CD4-positive, alpha-beta T cell treated with Interleukin-6 at 100 ng/mL for 8 hours (primary cell): ENCODE measurements around the gene MYH3.
"Not testable (repeated sequence)": the region's sequence is repeated elsewhere in the genome, so short reads cannot be mapped to it uniquely, and the experiment has no call there.

Experiments used
- DNase-seq: peaks from one replicate; pipeline ENCODE4 v3.0.0-alpha.2; 2020; ENCODE audit warnings: mixed read lengths, low spot score

MYH3 gene

DNA sequence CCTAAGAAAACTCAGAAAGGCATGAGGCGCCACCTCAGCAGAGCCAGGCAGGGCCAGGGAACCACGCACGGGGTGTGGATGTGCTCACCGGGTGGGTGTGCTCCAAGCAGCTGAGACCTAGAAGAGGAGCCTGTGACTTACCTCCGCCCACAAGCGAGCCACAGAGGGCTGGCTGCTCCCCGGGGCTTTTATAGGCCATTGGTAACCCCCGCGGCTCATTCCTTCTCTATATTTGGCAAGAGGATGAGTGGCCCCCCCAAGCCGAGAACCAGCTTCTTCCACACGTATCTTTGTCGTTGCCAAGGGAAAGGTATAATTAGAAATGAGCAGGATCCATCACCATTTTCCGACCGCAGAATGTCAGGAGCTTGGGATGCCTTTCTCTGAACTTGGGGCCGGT lies at the start of gene MYH3:
Gene MYH3, minus strand, starts transcription at position 162 of the 400 bp plus-strand sequence. CDS start 2,245 bp downstream, outside the sequence.
- no peak for DNase-seq

DNA sequence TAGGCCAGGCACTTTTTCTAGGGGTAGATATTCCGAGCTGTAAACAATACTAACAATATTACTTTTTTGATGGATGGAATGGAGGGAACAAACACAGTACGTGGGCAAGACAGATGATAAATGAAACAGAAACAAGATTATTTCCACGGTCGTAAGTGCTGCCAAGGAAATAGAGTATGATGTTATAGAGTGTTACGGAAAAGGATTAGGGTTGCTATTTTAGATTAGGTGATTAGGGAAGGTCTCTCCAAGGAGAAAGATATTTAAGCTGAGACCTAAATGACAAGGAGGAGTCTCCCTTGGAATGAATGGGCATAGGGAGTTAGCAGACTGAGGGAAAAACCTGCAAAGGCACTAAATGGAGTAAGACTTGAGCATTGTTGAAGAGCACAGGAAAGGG lies 48.6 kb upstream of the MYH3 start:
- DNase-seq = no peak

DNA sequence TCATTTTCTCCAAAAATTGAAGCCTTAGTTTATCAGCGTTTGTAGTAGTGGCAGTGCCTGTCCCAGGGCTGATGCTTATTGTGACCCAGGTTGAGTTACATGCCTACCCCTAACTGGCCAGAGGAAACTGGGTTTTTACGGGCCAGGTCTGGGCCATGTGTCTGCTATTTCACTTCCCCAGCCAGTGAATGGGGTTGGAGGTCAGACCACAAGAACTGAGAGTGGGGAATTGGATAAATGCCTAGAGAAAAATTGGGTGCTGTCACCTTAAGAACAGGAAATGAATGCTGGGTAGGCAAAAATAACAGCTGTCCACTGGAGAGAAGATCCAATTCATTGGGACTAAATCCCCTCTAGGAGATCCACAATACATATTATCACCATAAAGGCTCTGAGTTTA lies 45.5 kb upstream of the MYH3 start:
- no peak for DNase-seq

DNA sequence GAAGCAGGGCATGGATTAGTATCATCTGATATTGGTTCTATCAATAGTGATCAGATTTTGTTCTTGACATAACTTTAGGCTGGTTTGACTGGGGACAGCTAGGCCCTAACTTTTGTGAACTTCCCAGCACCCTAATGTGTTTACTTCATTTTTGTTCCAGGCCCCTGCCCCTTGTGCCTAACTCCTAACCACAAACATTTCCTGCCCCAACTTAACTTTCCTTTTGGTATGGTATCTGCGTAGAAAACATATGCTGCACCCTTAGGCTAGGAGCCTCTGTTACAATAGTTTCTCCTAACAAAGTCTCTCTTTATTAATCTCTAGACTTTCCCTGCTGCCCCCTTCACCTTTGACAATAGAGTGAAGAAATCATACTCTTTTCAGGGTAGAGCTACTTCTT lies 42.7 kb upstream of the MYH3 start:
- peak; percentile 70 for DNase-seq

DNA sequence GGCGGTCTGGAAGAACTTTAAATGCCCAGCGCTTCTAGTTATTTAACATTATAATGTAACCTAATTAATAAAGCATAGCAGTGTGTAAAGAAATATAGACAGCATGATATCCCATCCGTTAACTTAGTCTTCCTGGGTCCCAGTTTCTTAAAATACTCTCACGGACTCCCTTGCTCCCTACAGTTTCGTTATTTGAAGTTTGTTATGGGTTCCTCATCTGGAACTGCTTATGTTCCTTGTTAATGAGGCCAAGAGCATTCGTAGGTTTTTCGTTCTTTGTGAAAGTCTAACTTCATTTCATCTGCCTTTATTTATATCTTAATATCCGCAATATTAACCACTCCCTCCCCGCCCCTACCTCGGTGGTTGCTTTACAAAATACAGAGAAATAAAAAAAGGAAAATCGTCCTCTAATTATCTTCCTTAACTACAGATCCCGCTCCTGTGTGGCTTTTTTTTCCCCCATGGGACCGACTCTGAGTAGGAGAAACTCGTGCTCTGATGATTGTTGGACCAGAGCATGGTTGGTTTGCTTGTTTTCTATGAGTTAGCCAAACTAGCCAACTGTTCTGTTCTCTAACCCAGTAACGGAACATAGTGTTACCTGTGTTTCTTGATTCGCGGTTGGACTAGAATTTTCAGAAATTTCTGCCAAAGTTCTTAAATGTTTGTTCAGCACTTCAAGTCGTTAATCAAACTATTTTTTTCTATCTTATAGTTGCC lies 41.1 kb upstream of the MYH3 start:
- DNase-seq = no peak

DNA sequence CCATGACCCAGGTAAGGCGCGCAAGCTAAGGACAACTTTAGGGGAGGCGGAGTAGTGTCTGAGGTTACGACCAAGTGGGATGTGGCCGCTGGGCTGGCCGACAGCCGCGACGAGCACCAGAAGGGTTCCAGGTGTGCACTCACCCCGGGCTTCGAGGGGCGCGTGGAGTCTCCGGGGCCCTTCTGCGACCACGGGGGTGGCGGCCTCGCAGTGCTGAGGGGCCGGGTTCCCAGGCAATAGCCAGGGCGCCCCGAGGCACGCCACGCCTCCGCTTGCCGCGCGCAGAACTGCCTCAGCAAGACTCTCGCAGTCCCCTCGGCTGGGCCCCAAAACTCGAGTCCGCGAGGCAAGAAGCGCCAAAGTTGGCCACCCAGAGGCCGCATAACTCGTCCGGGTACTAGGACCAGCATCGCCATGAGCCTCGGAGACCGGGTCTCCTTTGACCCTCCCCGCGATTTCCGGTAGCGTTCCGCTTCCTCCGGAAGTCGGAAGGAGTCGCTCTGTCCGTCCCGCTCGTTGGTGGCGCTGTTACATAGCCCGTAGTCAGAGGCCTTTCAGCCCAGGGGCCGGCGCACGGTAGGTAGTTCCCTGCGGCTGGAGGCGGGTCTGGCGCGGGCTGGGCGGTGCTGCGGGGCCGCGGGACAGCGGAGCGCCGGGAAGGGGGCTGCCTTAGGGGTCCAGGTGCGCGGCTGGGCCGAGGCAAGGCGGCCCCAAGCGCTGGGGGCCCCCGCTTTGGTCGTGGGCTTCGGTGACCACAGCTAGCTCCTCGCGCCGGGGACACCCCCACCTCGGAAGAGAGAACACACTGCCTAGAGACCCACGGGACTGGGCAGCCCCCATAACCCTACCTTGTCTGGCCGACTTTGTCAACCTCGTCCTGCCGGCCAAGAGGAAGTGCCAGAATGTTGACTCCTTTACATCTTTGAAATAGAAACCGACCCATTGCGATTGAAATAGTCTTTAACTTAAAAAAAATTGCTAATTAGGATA lies 40.3 kb upstream of the MYH3 start, which contains the start of the genes ADPRM and SCO1:
Gene ADPRM, plus strand, starts transcription at position 503 of the 990 bp plus-strand sequence. CDS start 7,333 bp downstream, outside the sequence.
Gene SCO1, minus strand, starts transcription at position 442 of the 990 bp plus-strand sequence. Its CDS starts 26 bp downstream, at position 416.
- peak; percentile 89 for DNase-seq

DNA sequence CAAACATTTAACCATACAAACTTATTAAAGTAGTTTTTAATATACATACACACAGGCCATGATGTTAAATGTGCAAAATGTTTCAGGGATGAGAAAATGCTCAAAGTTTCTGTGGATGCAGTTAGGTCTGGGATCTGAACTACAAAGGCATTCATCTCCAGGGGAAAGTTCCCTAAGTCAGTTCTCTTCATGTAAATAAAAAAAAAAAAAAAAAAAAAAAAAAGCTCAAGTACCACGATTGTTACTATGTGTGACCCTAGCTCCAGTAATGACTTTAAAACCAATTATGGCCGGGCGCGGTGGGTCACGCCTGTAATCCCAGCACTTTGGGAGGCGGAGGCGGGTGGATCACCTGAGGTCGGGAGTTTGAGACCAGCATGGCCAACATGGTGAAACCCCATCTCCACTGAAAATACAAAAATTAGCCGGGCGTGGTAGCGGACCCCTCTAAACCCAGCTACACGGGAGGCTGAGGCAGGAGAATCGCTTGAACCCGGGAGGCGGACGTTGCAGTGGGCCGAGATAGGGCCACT lies 38.8 kb upstream of the MYH3 start:
- not testable (repeated sequence) for DNase-seq

DNA sequence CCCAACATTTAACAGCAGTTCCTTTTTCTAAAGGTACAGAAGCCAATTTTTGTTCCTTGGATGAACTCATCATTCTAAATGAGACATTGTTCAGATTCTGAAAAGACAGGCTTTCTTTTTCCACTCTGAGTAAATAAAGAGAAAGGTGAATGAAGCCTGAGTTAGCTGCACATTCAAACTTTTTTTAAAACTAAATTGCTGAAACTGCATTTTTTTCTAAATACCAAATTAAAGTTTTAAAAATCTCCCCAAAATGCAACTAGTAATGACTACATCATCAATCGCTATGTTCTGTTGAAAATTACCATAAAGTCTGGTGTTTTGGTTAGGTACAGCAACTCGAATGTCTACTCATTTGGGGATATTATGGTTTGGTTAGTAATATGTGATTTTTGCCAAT lies 30.4 kb upstream of the MYH3 start:
- no peak for DNase-seq

DNA sequence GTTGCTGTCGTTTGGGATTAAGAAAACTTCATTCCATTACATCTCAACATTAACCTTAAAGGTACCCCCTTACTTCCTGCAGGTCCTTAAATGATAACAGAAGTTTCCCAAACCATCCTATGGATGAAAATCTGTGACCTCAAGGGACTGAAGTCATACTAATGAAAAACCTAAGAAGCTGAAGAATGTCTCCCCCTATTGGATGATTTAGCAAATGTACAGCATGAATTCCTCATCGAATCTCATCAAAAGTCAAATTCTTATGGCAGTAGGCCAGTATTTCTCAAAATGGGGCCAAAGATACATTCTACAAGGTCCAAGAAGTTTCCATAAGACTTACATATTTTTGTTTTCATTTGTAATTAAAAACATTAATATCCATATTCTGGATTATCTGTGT lies 26.7 kb upstream of the MYH3 start:
- no peak for DNase-seq

DNA sequence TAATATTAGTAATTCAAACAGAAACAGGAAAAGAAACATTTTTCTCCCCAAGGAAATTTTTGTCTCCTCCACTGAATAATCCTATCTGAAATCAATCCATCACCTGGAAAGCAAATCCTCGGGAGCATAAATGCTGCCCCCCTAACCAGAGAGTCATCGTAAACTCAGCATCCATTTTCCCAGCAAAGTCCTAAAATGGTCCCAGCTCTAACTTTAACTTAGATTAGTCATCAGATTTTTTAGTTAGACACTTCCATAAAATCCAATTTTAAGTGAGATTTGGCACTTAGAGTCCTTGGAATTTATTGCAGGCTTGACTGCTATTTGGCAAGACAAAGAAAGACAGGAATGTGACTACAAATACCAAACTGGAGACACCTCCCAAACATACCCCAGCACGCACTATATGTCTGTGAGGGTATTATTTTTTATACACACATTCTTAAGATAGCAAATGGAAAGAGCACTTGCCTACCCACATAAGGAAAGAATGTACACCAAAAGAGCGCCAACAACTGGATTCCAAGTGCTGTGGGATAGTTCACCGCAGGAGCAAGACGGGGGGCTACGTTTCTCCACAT lies 24.8 kb upstream of the MYH3 start:
- no peak for DNase-seq

DNA sequence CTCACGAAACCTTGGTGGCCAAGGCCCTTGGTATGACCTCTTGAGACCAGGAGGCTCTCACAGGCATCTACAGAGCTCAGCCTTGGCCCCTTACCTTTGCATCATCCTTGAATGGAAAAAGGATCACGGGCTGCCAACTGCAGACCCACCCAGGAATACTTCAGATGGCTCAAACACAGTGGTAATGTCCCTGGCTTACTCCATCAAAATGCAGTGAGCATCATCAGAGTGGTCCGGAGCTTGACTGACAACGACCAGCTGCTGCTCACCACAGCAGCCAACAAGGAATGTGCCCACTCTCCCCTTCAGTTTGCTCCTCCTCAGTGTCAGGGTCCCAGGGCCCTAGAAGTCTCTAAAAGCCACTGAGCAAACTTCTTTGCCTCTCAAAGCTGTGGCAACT lies 17.6 kb upstream of the MYH3 start:
- DNase-seq = no peak

DNA sequence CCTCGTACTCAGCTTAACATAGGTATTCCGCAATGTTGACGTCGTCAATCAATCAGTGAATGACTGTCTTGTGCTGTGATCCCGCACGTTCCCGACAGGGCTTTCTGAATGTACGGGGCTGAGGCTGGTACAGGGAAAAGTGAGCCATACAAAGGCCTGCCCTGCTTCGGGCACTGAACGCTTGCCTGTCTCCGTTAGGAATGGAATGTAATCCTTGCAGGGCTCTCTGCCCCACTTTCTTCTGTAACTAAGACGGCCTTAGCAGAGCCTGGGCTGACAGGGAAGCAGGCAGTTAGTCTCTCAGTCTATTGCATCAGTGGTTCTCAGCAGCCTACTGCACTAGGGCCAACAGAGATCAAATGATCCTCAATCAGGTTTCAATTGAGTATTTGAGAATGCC lies 16.2 kb upstream of the MYH3 start:
- no peak for DNase-seq

DNA sequence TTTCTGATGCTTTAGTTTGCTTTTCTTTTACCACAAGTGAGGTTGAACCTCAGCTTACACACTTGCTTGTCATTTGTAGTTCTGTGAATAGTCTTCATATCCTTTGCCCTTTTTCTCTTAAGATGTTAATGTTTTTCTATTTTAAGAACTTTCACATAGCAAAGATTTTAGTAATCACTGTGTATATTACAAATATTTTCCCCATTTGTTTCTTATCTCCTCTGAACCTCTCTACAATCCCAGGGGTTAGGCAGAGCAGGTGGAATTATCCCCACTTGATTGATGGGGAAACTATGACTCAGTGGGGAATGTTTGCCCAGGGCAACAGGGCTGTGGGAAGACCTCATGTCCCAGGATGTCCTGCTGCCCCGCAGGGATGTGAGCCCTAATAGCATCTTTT lies 11.7 kb upstream of the MYH3 start:
- no peak for DNase-seq

DNA sequence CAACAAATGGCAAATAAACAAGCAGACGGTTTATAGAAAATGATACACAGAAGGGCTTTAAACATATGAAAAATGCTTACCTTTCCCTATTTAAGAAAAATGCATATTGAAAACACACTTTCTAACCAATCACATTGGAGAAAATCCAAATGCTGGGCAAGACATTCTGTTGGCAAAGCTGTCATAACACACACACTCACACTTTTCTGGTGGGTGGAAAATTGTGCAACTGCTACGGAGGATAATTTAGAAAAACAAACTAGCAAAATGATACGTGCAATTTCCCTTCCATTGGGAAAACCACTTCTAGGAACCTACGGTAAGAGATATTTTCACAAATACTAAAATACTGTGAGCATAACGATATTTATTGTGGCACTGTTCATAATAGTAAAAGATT lies 9.8 kb upstream of the MYH3 start:
- DNase-seq = no peak

DNA sequence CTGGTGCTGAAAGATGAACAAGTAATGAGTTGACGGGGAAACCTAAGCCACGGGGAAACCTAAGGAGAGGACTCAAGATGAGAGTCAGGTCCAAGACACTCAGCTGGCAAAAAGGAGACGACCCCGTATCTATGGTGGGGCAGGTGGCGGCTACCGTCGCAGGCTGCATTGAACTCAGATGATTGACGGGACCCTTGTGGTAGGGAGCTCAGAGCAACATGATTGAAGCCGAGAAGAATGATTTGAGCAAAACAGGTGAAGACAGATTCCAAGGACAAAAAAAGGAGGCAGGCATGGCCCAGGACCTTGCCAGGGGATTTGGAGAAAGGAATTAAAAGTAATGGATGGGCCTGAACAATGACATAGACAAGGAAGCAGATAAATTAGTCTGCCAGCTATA lies 7.5 kb upstream of the MYH3 start:
- no peak for DNase-seq

DNA sequence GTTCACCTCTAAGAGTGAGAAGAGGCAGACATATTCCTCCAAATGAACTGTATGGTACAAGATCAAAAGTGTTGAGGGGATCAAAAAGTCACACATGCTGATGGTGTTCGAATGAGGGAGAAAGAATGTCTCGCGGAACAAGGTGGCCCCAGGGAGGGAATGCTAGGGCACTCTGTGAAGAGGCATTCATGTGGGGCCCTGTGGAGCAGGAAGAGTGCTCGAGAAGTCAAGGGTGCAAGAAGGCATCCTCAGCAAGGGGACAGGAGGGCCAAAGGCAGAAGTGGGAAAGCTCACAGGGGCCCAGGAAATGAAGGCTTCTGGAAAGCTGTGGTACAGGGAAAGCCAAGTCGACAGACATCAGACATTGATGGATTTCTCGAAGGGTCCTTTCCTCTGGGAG lies 6.1 kb upstream of the MYH3 start:
- no peak for DNase-seq

DNA sequence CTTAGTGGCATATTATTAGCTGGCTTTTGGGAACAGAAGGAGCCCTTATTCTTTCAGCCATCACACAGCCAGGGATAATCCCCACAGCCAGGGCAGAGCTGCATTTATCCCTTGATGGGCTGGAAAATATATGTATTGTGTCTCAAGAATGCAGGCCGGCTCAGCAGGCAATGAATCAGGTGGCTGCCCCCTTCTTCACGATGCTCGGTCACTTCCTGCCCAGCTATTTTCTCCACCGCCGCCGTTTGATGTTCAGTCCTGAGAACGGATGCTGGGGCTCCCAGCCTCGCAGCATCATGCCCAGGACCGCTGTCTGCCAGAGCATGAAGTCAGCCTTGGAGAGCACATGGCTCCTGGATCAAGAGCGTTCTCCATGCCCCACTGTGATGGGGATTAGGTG lies 4.3 kb upstream of the MYH3 start:
- DNase-seq = no peak

DNA sequence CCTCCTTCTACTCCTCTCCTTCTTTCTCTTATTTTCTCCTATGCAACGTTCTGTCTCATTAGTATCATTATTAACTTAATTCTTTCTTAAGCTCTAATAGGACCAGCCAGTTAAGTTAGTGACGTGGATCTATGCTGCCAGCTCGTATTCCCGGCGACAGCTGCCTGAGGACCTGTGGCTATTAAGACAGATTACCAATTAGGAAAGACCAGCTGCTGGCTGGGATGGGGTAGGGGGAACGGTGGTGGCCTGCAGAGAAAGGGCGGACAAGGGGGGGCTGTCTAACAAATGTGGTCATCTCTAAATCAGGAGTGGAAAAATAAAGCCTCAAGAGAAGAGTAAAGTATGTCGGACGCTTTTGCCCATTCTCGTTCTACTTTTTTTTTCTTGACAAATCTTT lies 770 bp upstream of the MYH3 start:
- no peak for DNase-seq

DNA sequence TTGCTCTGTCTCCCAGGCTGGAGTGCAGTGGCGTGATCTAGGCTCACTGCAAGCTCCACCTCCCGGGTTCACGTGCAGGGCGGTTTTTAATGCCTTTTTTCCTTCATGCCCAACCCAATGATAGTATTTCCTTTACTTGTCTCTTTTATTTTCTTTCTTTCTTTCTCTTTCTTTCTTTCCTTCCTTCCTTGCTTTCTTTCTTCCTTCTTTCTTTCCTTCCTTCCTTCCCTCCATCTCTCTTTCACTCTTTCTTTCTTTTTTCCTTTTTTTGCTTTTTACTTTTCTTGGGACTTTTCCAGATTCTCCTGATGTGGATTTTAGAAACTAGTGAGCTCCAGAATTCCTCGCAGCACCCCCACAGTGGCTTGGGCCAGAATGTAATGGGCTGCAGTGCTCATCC lies 3.1 kb downstream of the MYH3 start:
- no peak for DNase-seq

DNA sequence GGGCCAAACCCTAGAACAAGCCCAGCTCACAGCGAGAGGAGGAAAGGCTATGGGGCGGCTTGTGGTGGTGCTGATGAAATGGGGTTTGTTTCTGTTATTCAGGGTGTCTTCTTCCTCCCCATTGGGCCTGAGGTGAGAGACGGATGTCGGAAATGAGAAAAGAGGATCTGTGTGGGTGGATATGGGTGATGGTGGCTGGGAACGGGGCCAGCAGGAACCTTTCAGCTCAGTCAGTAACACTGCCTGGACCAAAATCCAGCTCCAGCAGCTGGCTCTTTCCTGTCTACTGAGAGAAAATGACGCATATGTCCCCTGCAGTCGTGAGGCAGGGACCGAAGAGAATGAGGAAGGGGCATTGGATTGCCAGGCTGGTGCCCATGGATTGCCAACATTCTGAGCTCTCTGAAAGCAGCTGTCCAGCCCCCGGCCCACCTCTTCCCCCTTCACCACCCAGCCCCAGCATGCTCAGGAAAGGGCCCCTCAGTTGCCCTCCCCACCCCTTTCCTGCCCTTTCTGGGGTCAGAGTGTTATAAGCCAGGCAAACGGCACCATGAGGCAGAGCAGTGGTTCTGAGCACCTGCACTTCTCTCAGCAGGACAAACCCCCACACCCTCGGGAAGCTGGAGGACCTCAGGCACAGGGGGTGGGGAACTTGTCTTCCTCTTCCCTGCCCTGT lies 4.0 kb downstream of the MYH3 start:
- no peak for DNase-seq

DNA sequence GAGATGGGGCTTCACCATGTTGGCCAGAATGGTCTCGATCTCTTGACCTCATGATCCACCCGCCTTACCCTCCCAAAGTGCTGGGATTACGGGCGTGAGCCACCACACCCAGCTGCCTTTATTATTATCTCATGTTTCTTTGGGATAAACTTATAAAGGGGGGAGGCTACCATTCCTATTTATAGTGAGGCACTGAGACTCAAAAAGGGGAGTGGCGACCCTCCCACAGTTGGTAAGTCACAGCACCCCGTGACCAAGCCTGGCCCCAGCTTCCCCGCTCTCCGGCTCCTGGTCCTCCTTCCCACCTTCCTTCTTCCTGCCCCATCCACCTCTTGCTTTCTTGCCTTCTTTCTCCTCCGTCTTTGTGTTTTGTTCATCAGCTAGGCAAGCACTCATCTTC lies 5.2 kb downstream of the MYH3 start:
- DNase-seq = no peak

DNA sequence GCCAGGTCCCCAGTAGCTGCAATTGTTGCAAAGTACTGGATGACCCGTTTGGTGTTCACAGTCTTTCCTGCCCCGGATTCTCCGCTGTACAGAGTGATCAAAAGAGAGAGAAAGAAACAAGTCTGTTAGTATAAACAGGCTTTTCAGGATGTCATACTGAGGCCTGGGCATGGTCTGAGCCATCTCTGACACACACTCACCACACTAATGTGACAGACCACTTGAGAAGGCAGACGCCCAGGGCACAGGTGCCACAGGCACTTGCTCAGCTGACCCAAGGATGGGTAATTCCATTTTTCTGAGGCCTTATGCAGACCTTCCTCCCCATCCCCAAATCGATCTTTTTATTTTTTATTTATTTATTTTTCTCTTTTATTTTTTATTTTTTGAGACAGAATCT lies 7.5 kb downstream of the MYH3 start:
- DNase-seq = no peak
